ENCODE measurements around the gene GRB10. TPM values are rescaled to one million over a fixed set of nuclear protein-coding genes. Genes with fewer than 3 reads are reported as not detected.

Gene GRB10
- 126 and 156 TPM in 2 replicates for total RNA-seq

GRCh38 chr7:50782375-50783208 lies at the start of gene GRB10:
Gene GRB10 (minus strand): TSS chr7:50782896. CDS start chr7:50732322, 50,574 bp downstream.

GRCh38 chr7:50564640-50565558 lies 217.8 kb downstream of the GRB10 start, which contains the start of gene DDC:
Gene DDC (minus strand): TSS chr7:50565405. CDS start chr7:50544085, 21,320 bp downstream.

Other genes with a start within 250 kb of the GRB10 start
- not detected in 2 replicates for gene DDC, start 217.5 kb downstream of the GRB10 start, total RNA-seq